Right renal cortex interstitium (tissue), 3 donors: Measurements from ENCODE around the gene SLC37A2. TPM values are rescaled to one million over a fixed set of nuclear protein-coding genes. Genes with fewer than 3 reads are reported as not detected.

Source experiments
- polyA plus RNA-seq, 3 donors: library from polyadenylated mRNA; unstranded; fragments of 120-200 nt; gene quantifications; one replicate each; pipeline ENCODE4 v1.2.1, GENCODE V29; 2013; ENCODE audit not compliant: insufficient read length in 3 of 3

SLC37A2 gene
- polyA plus RNA-seq, 3 donors = 1.0 to 1.5 (median 1.4) TPM

Other genes with a start within 250 kb of the SLC37A2 start
- 10 to 100 TPM; 13.5 to 17.4 (median 16.1) TPM for gene ROBO3, start 197.9 kb upstream of the SLC37A2 start, polyA plus RNA-seq
- 10 to 100 TPM; 16.0 to 17.2 (median 16.1) TPM for gene ROBO4, start 165.4 kb upstream of the SLC37A2 start, polyA plus RNA-seq
- 1 to 10 TPM in 2 of 3 donors, under 1 TPM in 1; 0.96 to 1.8 (median 1.2) TPM for gene HEPN1, start 144.1 kb upstream of the SLC37A2 start, polyA plus RNA-seq
- gene HEPACAM, start 127.3 kb upstream of the SLC37A2 start, polyA plus RNA-seq = 1 to 10 TPM; 1.8 to 2.3 (median 2.3) TPM
- gene CCDC15, start 109.1 kb upstream of the SLC37A2 start, polyA plus RNA-seq = 1 to 10 TPM; 3.7 to 4.4 (median 4.2) TPM
- 10 to 100 TPM; 52.5 to 61.1 (median 56.6) TPM for gene TMEM218, start 48.3 kb downstream of the SLC37A2 start, polyA plus RNA-seq
- 10 to 100 TPM; 11.6 to 14.9 (median 12.0) TPM for gene PKNOX2, start 101.4 kb downstream of the SLC37A2 start, polyA plus RNA-seq